Adipose tissue (tissue), 3 donors: ENCODE measurements around the gene ABHD3. TPM values are rescaled to one million over a fixed set of nuclear protein-coding genes. Genes with fewer than 3 reads are reported as not detected.
"Not testable (repeated sequence)": the region's sequence is repeated elsewhere in the genome, so short reads cannot be mapped to it uniquely, and the experiment has no call there.

ENCODE experiments used
- H3K27ac ChIP-seq: one replicate; pipeline ENCODE4 v1.5.1; 2013; ENCODE audit warnings: low read depth, low read length
- WGBS, 3 donors: extraction: QIAGEN DNeasy Blood & Tissue Kit; methylation state at CpG; one replicate each; pipeline ENCODE4 v1.1.7; 2013; 5-methylcytosine and 5-hydroxymethylcytosine counted together
- polyA plus RNA-seq, 3 donors: library from polyadenylated mRNA; stranded (reverse); fragments of 200-250 nt; gene quantifications; one replicate each; pipeline ENCODE4 v1.2.3, GENCODE V29; 2013
- donor health status: healthy with polysubstance abuse.
- donor health status: Bipolar disorder and iron deficiency.
- donor health status: healthy.

The ABHD3 gene
- polyA plus RNA-seq, 3 donors: 9.7 to 18.0 (median 11.6) TPM

- no peak overlapping the region for H3K27ac ChIP-seq
- WGBS, 3 donors: 100% methylated on average over 1 of the region's 1 CpG
Observed at GRCh38 chr18:21714474-21714873, 9.9 kb upstream of the ABHD3 start.

GRCh38 chr18:21707130-21707529 is 2.6 kb upstream of the ABHD3 start:
- WGBS, 3 donors: 72 to 84% (median 76%) methylated on average over 7 of the region's 7 CpGs
- not testable (repeated sequence) for H3K27ac ChIP-seq

- H3K27ac ChIP-seq: no peak overlapping the region
- WGBS, 3 donors: 98 to 99% (median 99%) methylated on average over 24 to 28 of the region's 28 CpGs
Observed at GRCh38 chr18:21706386-21706865, 1.9 kb upstream of the ABHD3 start.

- no peak overlapping the region for H3K27ac ChIP-seq
- 4 to 9% (median 5%) methylated on average over 17 of the region's 17 CpGs for WGBS, 3 donors
Observed at GRCh38 chr18:21703241-21703820, 1.2 kb downstream of the ABHD3 start.

GRCh38 chr18:21702602-21703001 is 2.0 kb downstream of the ABHD3 start:
- no peak overlapping the region for H3K27ac ChIP-seq
- 75 to 90% (median 88%) methylated on average over 5 of the region's 5 CpGs for WGBS, 3 donors

- WGBS, 3 donors: 89 to 100% (median 97%) methylated on average over 2 of the region's 2 CpGs
- H3K27ac ChIP-seq: no peak overlapping the region
Observed at GRCh38 chr18:21701621-21702020, 3.0 kb downstream of the ABHD3 start.

- 86 to 92% (median 86%) methylated on average over 6 of the region's 6 CpGs for WGBS, 3 donors
Observed at GRCh38 chr18:21700528-21701075, 4.0 kb downstream of the ABHD3 start.

GRCh38 chr18:21693322-21693721 is 11.3 kb downstream of the ABHD3 start:
- no peak overlapping the region for H3K27ac ChIP-seq
- WGBS, 3 donors: 75 to 97% (median 90%) methylated on average over 2 of the region's 2 CpGs

More at GRCh38 chr18:21700528-21701075, 4.0 kb downstream of the ABHD3 start:
- no peak overlapping the region for H3K27ac ChIP-seq

GRCh38 chr18:21689736-21690135 is 14.8 kb downstream of the ABHD3 start:
- WGBS, 3 donors: 93 to 100% (median 94%) methylated on average over 1 of the region's 1 CpG
- no peak overlapping the region for H3K27ac ChIP-seq

GRCh38 chr18:21686282-21687105 is 18.1 kb downstream of the ABHD3 start:
- H3K27ac ChIP-seq: no peak overlapping the region
- WGBS, 3 donors: 47 to 56% (median 52%) methylated on average over 8 of the region's 8 CpGs

- WGBS, 3 donors: 91 to 95% (median 94%) methylated on average over 12 of the region's 12 CpGs
- H3K27ac ChIP-seq: not testable (repeated sequence)
Observed at GRCh38 chr18:21685556-21685981, 19.0 kb downstream of the ABHD3 start.

- H3K27ac ChIP-seq: no peak overlapping the region
- WGBS, 3 donors: 70 to 96% (median 95%) methylated on average over 2 of the region's 2 CpGs
Observed at GRCh38 chr18:21684731-21685130, 19.8 kb downstream of the ABHD3 start.

- 24 to 56% (median 33%) methylated on average over 11 of the region's 11 CpGs for WGBS, 3 donors
- H3K27ac ChIP-seq: no peak overlapping the region
Observed at GRCh38 chr18:21682371-21683051, 22.1 kb downstream of the ABHD3 start.

- no peak overlapping the region for H3K27ac ChIP-seq
- 95 to 96% (median 95%) methylated on average over 6 of the region's 6 CpGs for WGBS, 3 donors
Observed at GRCh38 chr18:21680161-21680560, 24.4 kb downstream of the ABHD3 start.

- no peak overlapping the region for H3K27ac ChIP-seq
- 46 to 90% (median 67%) methylated on average over 1 of the region's 1 CpG for WGBS, 3 donors
Observed at GRCh38 chr18:21678859-21679258, 25.7 kb downstream of the ABHD3 start.

GRCh38 chr18:21675354-21675753 is 29.2 kb downstream of the ABHD3 start:
- not testable (repeated sequence) for H3K27ac ChIP-seq
- WGBS, 3 donors: 92 to 97% (median 96%) methylated on average over 8 of the region's 8 CpGs

- 59 to 79% (median 72%) methylated on average over 3 of the region's 3 CpGs for WGBS, 3 donors
- H3K27ac ChIP-seq: no peak overlapping the region
Observed at GRCh38 chr18:21672521-21673267, 31.9 kb downstream of the ABHD3 start.

- 84 to 90% (median 86%) methylated on average over 9 of the region's 9 CpGs for WGBS, 3 donors
- no peak overlapping the region for H3K27ac ChIP-seq
Observed at GRCh38 chr18:21669736-21670285, 34.8 kb downstream of the ABHD3 start.
